Measurements from ENCODE around the gene MAT1A. TPM values are rescaled to one million over a fixed set of nuclear protein-coding genes. Genes with fewer than 3 reads are reported as not detected.
A peak's percentile ranks its signal among the peaks of the same experiment; 100 is the strongest.

The MAT1A gene
- total and polyA plus RNA-seq, 2 experiments from 2014 or later: 38.3 to 62.1 TPM

GRCh38 chr10:80288849-80289248 is 609 bp downstream of the MAT1A start:
- Histone ChIP-seq H3K27me3 (no peaks in the 10 kb centered on the region), H3K4me2 (peak overlapping the region; percentile 10), H3K79me2 (no peaks in the 10 kb centered on the region), H4K20me1 (ENCODE audit: insufficient read depth, poor library complexity, severe bottlenecking) (no peaks in the 10 kb centered on the region), H3K4me3 (no peak overlapping the region), H3K9me2 (replicated peaks; ENCODE audit: insufficient read depth) (no peaks in the 10 kb centered on the region), H3K36me3 (replicated peaks; ENCODE audit: insufficient read depth, low read depth) (no peaks in the 10 kb centered on the region), H2AFZ (no peak overlapping the region), H3K27ac (no peak overlapping the region), H3K9me3 (ENCODE audit: low read depth) (no peaks in the 10 kb centered on the region), H3K4me1 (ENCODE audit: insufficient read depth) (peaks cover 5% of the 10 kb centered on the region)
- WGBS (ENCODE audit: low lambda C conversion rate, missing lambda C conversion rate): 77% methylated on average over 5 of the region's 5 CpGs
- TF ChIP-seq EZH2phosphoT487 (IDR thresholded peaks at IDR 0.05; ENCODE audit: low read depth, severe bottlenecking, unreplicated experiment) (no peak), EZH2 (IDR thresholded peaks at IDR 0.05; ENCODE audit: borderline replicate concordance) (no peak), CTCF (IDR thresholded peaks at IDR 0.05; ENCODE audit: poor library complexity) (no peak)
- peak; percentile 3 for DNase-seq (ENCODE audit: low spot score)

GRCh38 chr10:80284522-80284921 is 4.9 kb downstream of the MAT1A start:
- TF ChIP-seq EZH2phosphoT487 (IDR thresholded peaks at IDR 0.05; ENCODE audit: low read depth, severe bottlenecking, unreplicated experiment) (no peak), CTCF (IDR thresholded peaks at IDR 0.05; ENCODE audit: poor library complexity) (no peak), EZH2 (IDR thresholded peaks at IDR 0.05; ENCODE audit: borderline replicate concordance) (no peak)
- Histone ChIP-seq H3K27me3 (no peaks in the 10 kb centered on the region), H3K9me2 (replicated peaks; ENCODE audit: insufficient read depth) (no peaks in the 10 kb centered on the region), H4K20me1 (ENCODE audit: insufficient read depth, poor library complexity, severe bottlenecking) (no peaks in the 10 kb centered on the region), H3K4me3 (no peak overlapping the region), H3K9me3 (ENCODE audit: low read depth) (no peaks in the 10 kb centered on the region), H3K36me3 (replicated peaks; ENCODE audit: insufficient read depth, low read depth) (no peaks in the 10 kb centered on the region), H2AFZ (no peak overlapping the region), H3K4me2 (no peak overlapping the region), H3K79me2 (no peaks in the 10 kb centered on the region), H3K27ac (no peak overlapping the region), H3K4me1 (ENCODE audit: insufficient read depth) (no peaks in the 10 kb centered on the region)
- 100% methylated on average over 1 of the region's 1 CpG for WGBS (ENCODE audit: low lambda C conversion rate, missing lambda C conversion rate)
- DNase-seq (ENCODE audit: low spot score): no peak

GRCh38 chr10:80283536-80284199 is 5.8 kb downstream of the MAT1A start:
- Histone ChIP-seq H3K36me3 (replicated peaks; ENCODE audit: insufficient read depth, low read depth) (no peaks in the 10 kb centered on the region), H2AFZ (no peak overlapping the region), H3K9me2 (replicated peaks; ENCODE audit: insufficient read depth) (no peaks in the 10 kb centered on the region), H3K79me2 (no peaks in the 10 kb centered on the region), H3K9me3 (ENCODE audit: low read depth) (no peaks in the 10 kb centered on the region), H3K4me2 (no peak overlapping the region), H4K20me1 (ENCODE audit: insufficient read depth, poor library complexity, severe bottlenecking) (no peaks in the 10 kb centered on the region), H3K27me3 (no peaks in the 10 kb centered on the region), H3K27ac (no peak overlapping the region), H3K4me3 (no peak overlapping the region), H3K4me1 (ENCODE audit: insufficient read depth) (no peaks in the 10 kb centered on the region)
- peak; percentile 3 for DNase-seq (ENCODE audit: low spot score)
- TF ChIP-seq EZH2 (IDR thresholded peaks at IDR 0.05; ENCODE audit: borderline replicate concordance) (no peak), CTCF (IDR thresholded peaks at IDR 0.05; ENCODE audit: poor library complexity) (no peak), EZH2phosphoT487 (IDR thresholded peaks at IDR 0.05; ENCODE audit: low read depth, severe bottlenecking, unreplicated experiment) (no peak)
- 86% methylated on average over 14 of the region's 14 CpGs for WGBS (ENCODE audit: low lambda C conversion rate, missing lambda C conversion rate)

Measured in hepatocyte (in vitro differentiated cells).